HepG2 (cell line): ENCODE measurements around the gene ZNF777. TPM values are rescaled to one million over a fixed set of nuclear protein-coding genes. Genes with fewer than 3 reads are reported as not detected.

Experiments
- ATAC-seq: fragments of 200-7000 bp; cut with Tn5 transposase; 3 replicates; pipeline ENCODE4 v1.9.1; 2020; ENCODE audit warnings: mild to moderate bottlenecking, moderate library complexity
- BruUV-seq: library from RNA; stranded (reverse); fragments of 400-500 nt; replicated peaks from 2 replicates; lab custom pipeline; 2021; lab: Mats Ljungman, UMichigan
- CTCF ChIA-PET: fragments of 300-600 bp; formaldehyde crosslinking; extraction: SDS; loops from one replicate; lab custom pipeline; 2021; ENCODE audit warnings: low total read pairs, inconsistent platforms, low intra/inter-chr PET ratio; lab: Yijun Ruan, JAX
- POLR2A ChIA-PET: fragments of 350-600 bp; sonication (Branson Sonifier 250); formaldehyde crosslinking; loops from one replicate; lab custom pipeline; 2020; ENCODE audit warnings: antibody characterized with exemption, inconsistent platforms; lab: Yijun Ruan, JAX
- DNase-seq: peaks from one replicate; pipeline ENCODE4 v3.0.0-alpha.2; 2015; ENCODE audit warnings: low spot score
- FAIRE-seq: peaks from 3 replicates; lab custom pipeline; 2011; peaks lifted over from hg19 to GRCh38; lab: Jason Lieb, UNC
- H2AFZ ChIP-seq: one replicate; pipeline ENCODE4 v1.6.1; 2011; ENCODE audit warnings: low read length, inconsistent platforms
- H3K27ac ChIP-seq: fragments of 300-600 bp; 3 replicates; pipeline ENCODE4 v1.8.0; 2011; ENCODE audit warnings: mixed run types, mild to moderate bottlenecking, mixed read lengths, low read length, inconsistent platforms; ENCODE audit not compliant: insufficient read depth; ENCODE audit errors: extremely low read length
- H3K27me3 ChIP-seq, 2 experiments: fragments of 200-600 bp in 1 of 2; 2 replicates in 1 of 2; 3 replicates in 1 of 2; pipeline versions ENCODE4 v1.6.0 to v1.8.0; 2011; ENCODE audit warnings: low read length in 2 of 2, mild to moderate bottlenecking in 2 of 2, moderate library complexity in 2 of 2, inconsistent platforms in 1 of 2; ENCODE audit not compliant: insufficient read depth in 2 of 2, control insufficient read depth in 1 of 2
- H3K36me3 ChIP-seq, 2 experiments: fragments of 200-600 bp in 1 of 2; replicated peaks in 1 of 2; 2 replicates in 1 of 2; 3 replicates in 1 of 2; pipeline versions ENCODE4 v1.5.1 to v1.8.0; 2011; ENCODE audit warnings: low read length in 2 of 2, inconsistent platforms in 1 of 2; ENCODE audit not compliant: insufficient read depth in 2 of 2, control insufficient read depth in 1 of 2
- H3K4me1 ChIP-seq: 2 replicates; pipeline ENCODE4 v1.5.1; 2012; ENCODE audit warnings: low read length, inconsistent platforms; ENCODE audit not compliant: insufficient read depth
- H3K4me2 ChIP-seq: 2 replicates; pipeline ENCODE4 v1.6.0; 2011; ENCODE audit warnings: low read depth, low read length, inconsistent platforms
- H3K4me3 ChIP-seq, 3 experiments: fragments of 200-600 bp in 1 of 3; sonication (generic), shearing (Covaris generic) in 1 of 3; replicated peaks in 1 of 3; 2 replicates each; pipeline ENCODE4 v1.5.1; 2011 to 2016; ENCODE audit warnings: low read length in 3 of 3, inconsistent platforms in 2 of 3, low read depth in 2 of 3, mild to moderate bottlenecking in 2 of 3, control low read depth in 1 of 3, mixed read lengths in 1 of 3; ENCODE audit not compliant: insufficient read depth in 1 of 3
- H3K79me2 ChIP-seq: one replicate; pipeline ENCODE4 v1.6.1; 2011; ENCODE audit warnings: low read length, inconsistent platforms; ENCODE audit not compliant: insufficient read depth
- H3K9ac ChIP-seq: 2 replicates; pipeline ENCODE4 v1.6.0; 2011; ENCODE audit warnings: mild to moderate bottlenecking, low read depth, low read length, inconsistent platforms; ENCODE audit not compliant: insufficient read depth
- H3K9me3 ChIP-seq: 2 replicates; pipeline ENCODE4 v1.5.1; 2012; ENCODE audit warnings: mild to moderate bottlenecking, low read length
- H4K20me1 ChIP-seq: 2 replicates; pipeline ENCODE4 v1.6.0; 2011; ENCODE audit warnings: inconsistent platforms, mild to moderate bottlenecking, low read length, moderate library complexity; ENCODE audit not compliant: insufficient read depth
- BATF2 ChIP-seq: sonication (generic); formaldehyde crosslinking; IDR thresholded peaks from 2 replicates; pipeline ENCODE4 v1.8.0; 2022; ENCODE audit warnings: mild to moderate bottlenecking, missing genetic modification reagents, moderate library complexity
- GABPA ChIP-seq, 2 experiments: IDR thresholded peaks; 2 replicates each; pipeline ENCODE4 v1.6.1; 2011 to 2016; ENCODE audit warnings: low read depth in 2 of 2, low read length in 1 of 2, missing biosample characterization in 1 of 2, missing genetic modification characterization in 1 of 2
- HOMEZ ChIP-seq: IDR thresholded peaks from 2 replicates; pipeline ENCODE4 v1.6.1; 2016; ENCODE audit warnings: low read depth
- HOXA9 ChIP-seq: sonication (generic); formaldehyde crosslinking; IDR thresholded peaks from 2 replicates; pipeline ENCODE4 v1.8.1; 2022; ENCODE audit warnings: missing genetic modification reagents, mild to moderate bottlenecking, moderate library complexity, borderline replicate concordance
- MED1 ChIP-seq: sonication (generic); formaldehyde crosslinking; IDR thresholded peaks from 2 replicates; pipeline ENCODE4 v1.4.0; 2020; ENCODE audit warnings: missing genetic modification reagents
- MIER3 ChIP-seq: IDR thresholded peaks from 2 replicates; pipeline ENCODE4 v1.6.1; 2016; ENCODE audit warnings: missing compliant biosample characterization, borderline replicate concordance
- ONECUT2 ChIP-seq: sonication (generic); formaldehyde crosslinking; IDR thresholded peaks from 2 replicates; pipeline ENCODE4 v1.4.0; 2020; ENCODE audit warnings: missing genetic modification reagents
- POGZ ChIP-seq: sonication (generic); formaldehyde crosslinking; IDR thresholded peaks from 2 replicates; pipeline ENCODE4 v1.4.0; 2020; ENCODE audit warnings: mild to moderate bottlenecking, missing genetic modification reagents
- PRDM10 ChIP-seq: sonication (generic); formaldehyde crosslinking; IDR thresholded peaks from 2 replicates; pipeline ENCODE4 v1.4.0; 2020; ENCODE audit warnings: low read depth, missing genetic modification reagents
- PREB ChIP-seq: sonication (generic); formaldehyde crosslinking; IDR thresholded peaks from 2 replicates; pipeline ENCODE4 v1.4.0; 2020; ENCODE audit warnings: missing genetic modification reagents
- ZNF510 ChIP-seq: sonication (generic); formaldehyde crosslinking; IDR thresholded peaks from 2 replicates; pipeline ENCODE4 v1.4.0; 2020; ENCODE audit warnings: low read depth, mild to moderate bottlenecking, missing genetic modification reagents
- ZNF572 ChIP-seq: sonication (generic); formaldehyde crosslinking; IDR thresholded peaks from 2 replicates; pipeline ENCODE4 v1.5.1; 2020; ENCODE audit warnings: mild to moderate bottlenecking, missing genetic modification reagents
- ZNF574 ChIP-seq: sonication (generic); formaldehyde crosslinking; IDR thresholded peaks from 2 replicates; pipeline ENCODE4 v1.4.0; 2020; ENCODE audit warnings: missing genetic modification reagents
- in situ Hi-C: cut with HindIII; loops from 2 replicates; pipeline ENCODE4 v1.10.0; 2017; ENCODE audit warnings: low pct_unique_long_range_greater_than_20kb; ENCODE audit not compliant: extremely low pct_ligation_motif_present
- intact Hi-C: fragments of 100-400 bp; cut with micrococcal nuclease; formaldehyde crosslinking; loops from one replicate; pipeline ENCODE4 v1.10.0; 2022; ENCODE audit not compliant: unreplicated experiment
- polyA plus RNA-seq, 8 experiments: library from polyadenylated mRNA; depleted of rRNA in 3 of 8; stranded (reverse) in 7 of 8; unstranded in 1 of 8; fragments of >200 nt; fragmentation: Illumina TruSeq in 4 of 8; extraction: Trizol in 4 of 8; gene quantifications; 2 replicates each; pipeline versions ENCODE4 v1.2.1 to v1.2.3, GENCODE V29; 2011 to 2016; ENCODE audit warnings: low read depth in 4 of 8, missing spikeins in 1 of 8, mixed read lengths in 1 of 8; ENCODE audit not compliant: insufficient read depth in 1 of 8
- total RNA-seq, 5 experiments: library from RNA; depleted of rRNA; stranded (reverse); fragments of >200 nt; fragmentation: Illumina TruSeq; extraction: Trizol; gene quantifications; 2 replicates each; pipeline ENCODE4 v1.2.3, GENCODE V29; 2016; ENCODE audit warnings: low read depth in 1 of 5

Gene ZNF777
- total and polyA plus RNA-seq, 2 of the 13 experiments (the other 11 are each of a cell fraction or from before 2014, with no cell fraction given): 3.8 to 6.0 TPM

GRCh38 chr7:149467321-149467859, 6.5 kb upstream of the ZNF777 start (continued):
- no peak for TF ChIP-seq GABPA (IDR thresholded peaks at IDR 0.05; ENCODE audit: low read depth, low read length)
- no peak for TF ChIP-seq GABPA (CRISPR knock-in tag; IDR thresholded peaks at IDR 0.05; ENCODE audit: low read depth)
- no peak for TF ChIP-seq ZNF574
- no peak for TF ChIP-seq HOMEZ (CRISPR knock-in tag)

GRCh38 chr7:149466364-149466763, 5.5 kb upstream of the ZNF777 start:
- ATAC-seq (no peak), DNase-seq (no peak), FAIRE-seq (no peak)
- Histone ChIP-seq H3K27me3 (no peaks in the 10 kb centered on the region), H3K9me3 (no peaks in the 10 kb centered on the region), H2AFZ (no peak overlapping the region), H3K4me1 (no peaks in the 10 kb centered on the region; the same call in 1 of the 2 replicates), H3K4me2 (no peak overlapping the region), H3K27ac (no peak overlapping the region), H3K9ac (no peak overlapping the region), H3K36me3 (peaks cover 0 to under 1% of the 10 kb centered on the region in 2 experiments; a peak in 1 of 5 replicates), H4K20me1 (no peaks in the 10 kb centered on the region), H3K4me3 (no peak overlapping the region), H3K79me2 (no peaks in the 10 kb centered on the region)
- POLR2A ChIA-PET: no interaction called here
- no TSS peak for BruUV-seq
- intact Hi-C loops: no loop called here
- in situ Hi-C loops: no loop called here
- CTCF ChIA-PET: no interaction called here
- no peak for TF ChIP-seq PREB
- no peak for TF ChIP-seq ZNF572 (CRISPR knock-in tag)
- no peak for TF ChIP-seq MIER3 (CRISPR knock-in tag)
- TF ChIP-seq HOXA9: no peak
- no peak for TF ChIP-seq ZNF510 (CRISPR knock-in tag)
- no peak for TF ChIP-seq POGZ (CRISPR knock-in tag)
- TF ChIP-seq BATF2 (CRISPR knock-in tag): no peak
- no peak for TF ChIP-seq PRDM10 (CRISPR knock-in tag)
- TF ChIP-seq MED1 (CRISPR knock-in tag): no peak
- TF ChIP-seq ONECUT2 (CRISPR knock-in tag): no peak
